ENCODE data around the gene PCNX1. TPM values are rescaled to one million over a fixed set of nuclear protein-coding genes. Genes with fewer than 3 reads are reported as not detected.

PCNX1 gene
- total RNA-seq, 1 experiment from 2014 or later = 48.0 TPM

DNA sequence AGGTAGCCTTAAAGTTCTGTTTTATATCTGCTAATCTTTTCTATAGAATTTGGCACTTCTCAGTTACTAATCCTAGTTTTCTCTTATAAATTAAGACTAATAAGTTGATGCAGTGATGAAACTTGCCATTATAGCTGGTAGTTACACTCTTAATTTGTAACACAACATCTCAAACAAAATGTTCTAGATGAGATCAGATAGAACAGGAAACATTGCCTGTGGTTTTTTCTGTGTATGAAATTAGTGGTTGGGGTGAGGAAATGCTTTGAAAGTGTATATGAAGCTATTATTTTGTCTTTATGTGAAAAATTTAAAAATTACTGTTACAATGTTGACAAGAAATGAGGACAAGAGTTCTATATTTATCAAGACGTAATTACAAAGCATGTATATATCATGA, 91.9 kb downstream of the PCNX1 start:
- Histone ChIP-seq H4K5ac (ENCODE audit: insufficient read length, low read depth, low read length) (no peak overlapping the region), H3K79me1 (ENCODE audit: insufficient read depth, low read depth, low read length, poor library complexity, severe bottlenecking) (no peaks in the 10 kb centered on the region), H2BK12ac (ENCODE audit: insufficient read length, low read depth, low read length) (no peak overlapping the region), H3K4ac (ENCODE audit: low read depth, low read length) (no peak overlapping the region), H4K91ac (ENCODE audit: insufficient read length, low read depth, low read length) (no peak overlapping the region), H2BK5ac (ENCODE audit: insufficient read length, low read length) (no peak overlapping the region), H3T11ph (ENCODE audit: low read length) (no peak overlapping the region), H3K27ac (ENCODE audit: insufficient read length, low read depth, low read length) (no peak overlapping the region), H2BK15ac (ENCODE audit: low read depth, low read length) (no peak overlapping the region), H2BK20ac (ENCODE audit: low read depth, low read length, poor library complexity, severe bottlenecking) (no peak overlapping the region), H4K8ac (replicated peaks; ENCODE audit: insufficient read length, low read depth, low read length) (no peak overlapping the region), H3K18ac (ENCODE audit: insufficient read length, low read depth, low read length) (no peak overlapping the region), H3K4me2 (ENCODE audit: insufficient read depth, insufficient read length, low read length) (no peak overlapping the region), H3K23ac (ENCODE audit: insufficient read length, low read depth, low read length) (no peak overlapping the region), H2BK120ac (ENCODE audit: low read depth, low read length, poor library complexity, severe bottlenecking) (no peak overlapping the region), H3K4me1 (ENCODE audit: insufficient read depth, low read length) (no peaks in the 10 kb centered on the region; the same call in 1 of the 2 replicates), H3K9ac (ENCODE audit: extremely low read depth, insufficient read length, low read length) (no peak overlapping the region), H3K56ac (ENCODE audit: insufficient read length, low read depth, low read length) (no peak overlapping the region), H3K9me3 (ENCODE audit: control insufficient read depth, low read depth, low read length) (no peaks in the 10 kb centered on the region), H3K23me2 (ENCODE audit: insufficient read length, low read depth, low read length, poor library complexity, severe bottlenecking) (no peaks in the 10 kb centered on the region), H4K20me1 (ENCODE audit: control insufficient read depth, insufficient read depth, insufficient read length) (no peaks in the 10 kb centered on the region), H2AK5ac (ENCODE audit: insufficient read length, low read length) (no peak overlapping the region), H2AFZ (ENCODE audit: low read length) (no peak overlapping the region), H3K14ac (ENCODE audit: insufficient read depth, low read length) (no peak overlapping the region), H3K27me3 (ENCODE audit: insufficient read depth, low read length) (no peaks in the 10 kb centered on the region), H3K79me2 (ENCODE audit: insufficient read depth, low read length) (no peaks in the 10 kb centered on the region; the same call in 1 of the 2 replicates)
- no peaks in the 10 kb centered on the region for H3K27me3 Mint-ChIP-seq (ENCODE audit: low read depth)
- no CpG with 5 or more reads among the region's 1 CpG for WGBS (ENCODE audit: extremely low coverage, insufficient read length, low lambda C conversion rate)
- no peak for DNase-seq
- peaks cover 0 to 6% (median 4%) of the 10 kb centered on the region in 3 experiments; a peak in 5 of 7 replicates for H3K36me3 Mint-ChIP-seq (ENCODE audit: insufficient read depth in 1 of 3, low read depth in 3 of 3)
- H3K4me1 Mint-ChIP-seq = peaks cover 5 to 6% of the 10 kb centered on the region in 2 experiments; a peak in 3 of 4 replicates
- H3K9me3 Mint-ChIP-seq = no peaks in the 10 kb centered on the region
- TF ChIP-seq, protein P1, sequence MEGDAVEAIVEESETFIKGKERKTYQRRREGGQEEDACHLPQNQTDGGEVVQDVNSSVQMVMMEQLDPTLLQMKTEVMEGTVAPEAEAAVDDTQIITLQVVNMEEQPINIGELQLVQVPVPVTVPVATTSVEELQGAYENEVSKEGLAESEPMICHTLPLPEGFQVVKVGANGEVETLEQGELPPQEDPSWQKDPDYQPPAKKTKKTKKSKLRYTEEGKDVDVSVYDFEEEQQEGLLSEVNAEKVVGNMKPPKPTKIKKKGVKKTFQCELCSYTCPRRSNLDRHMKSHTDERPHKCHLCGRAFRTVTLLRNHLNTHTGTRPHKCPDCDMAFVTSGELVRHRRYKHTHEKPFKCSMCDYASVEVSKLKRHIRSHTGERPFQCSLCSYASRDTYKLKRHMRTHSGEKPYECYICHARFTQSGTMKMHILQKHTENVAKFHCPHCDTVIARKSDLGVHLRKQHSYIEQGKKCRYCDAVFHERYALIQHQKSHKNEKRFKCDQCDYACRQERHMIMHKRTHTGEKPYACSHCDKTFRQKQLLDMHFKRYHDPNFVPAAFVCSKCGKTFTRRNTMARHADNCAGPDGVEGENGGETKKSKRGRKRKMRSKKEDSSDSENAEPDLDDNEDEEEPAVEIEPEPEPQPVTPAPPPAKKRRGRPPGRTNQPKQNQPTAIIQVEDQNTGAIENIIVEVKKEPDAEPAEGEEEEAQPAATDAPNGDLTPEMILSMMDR (conservative IDR thresholded peaks at IDR 0.05) = no peak
- no peak overlapping the region for H3K4me3 Mint-ChIP-seq
- H3K27ac Mint-ChIP-seq = no peak overlapping the region

Data from H9 (cell line).